CD14-positive monocyte (primary cell): ENCODE results near the gene FOXJ3. TPM values are rescaled to one million over a fixed set of nuclear protein-coding genes. Genes with fewer than 3 reads are reported as not detected.
A peak's percentile ranks its signal among the peaks of the same experiment; 100 is the strongest.

Experiments
- DNase-seq, 3 donors: peaks; one replicate each; pipeline ENCODE4 v3.0.0-alpha.2; 2011 to 2022
- H2AFZ ChIP-seq: 2 replicates; pipeline ENCODE4 v1.6.0; 2012; ENCODE audit warnings: mild to moderate bottlenecking, low read depth, low read length, inconsistent platforms; ENCODE audit not compliant: insufficient read depth, poor library complexity, severe bottlenecking
- H3K27ac ChIP-seq, 2 donors: 1 replicate in 1 of 2; 2 replicates in 1 of 2; pipeline ENCODE4 v1.5.1; 2012 to 2013; ENCODE audit warnings: low read length in 2 of 2, control low read depth in 1 of 2, inconsistent platforms in 1 of 2, low read depth in 1 of 2, mild to moderate bottlenecking in 1 of 2
- H3K27me3 ChIP-seq, 2 donors: one replicate each; pipeline versions ENCODE4 v1.6.0 to v1.6.1; 2011 to 2013; ENCODE audit warnings: low read length in 2 of 2; ENCODE audit not compliant: control insufficient read depth in 2 of 2, insufficient read depth in 2 of 2
- H3K36me3 ChIP-seq, 2 donors: replicated peaks in 1 of 2; 1 replicate in 1 of 2; 2 replicates in 1 of 2; pipeline versions ENCODE4 v1.5.1 to v1.6.1; 2012 to 2013; ENCODE audit warnings: low read length in 2 of 2, control low read depth in 1 of 2, inconsistent platforms in 1 of 2, mild to moderate bottlenecking in 1 of 2; ENCODE audit not compliant: insufficient read depth in 2 of 2, control insufficient read depth in 1 of 2
- H3K4me1 ChIP-seq, 2 donors: 1 replicate in 1 of 2; 2 replicates in 1 of 2; pipeline versions ENCODE4 v1.5.1 to v1.6.1; 2012 to 2013; ENCODE audit warnings: low read length in 2 of 2, control low read depth in 1 of 2, inconsistent platforms in 1 of 2, mild to moderate bottlenecking in 1 of 2, moderate library complexity in 1 of 2; ENCODE audit not compliant: insufficient read depth in 2 of 2, control insufficient read depth in 1 of 2
- H3K4me2 ChIP-seq: replicated peaks from 2 replicates; pipeline ENCODE3; 2012; ENCODE audit warnings: low read length, moderate library complexity, mild to moderate bottlenecking; ENCODE audit not compliant: poor library complexity, severe bottlenecking; ENCODE audit errors: extremely low read depth
- H3K4me3 ChIP-seq, 3 experiments: fragments of 200-600 bp in 1 of 3; sonication (generic) in 1 of 3; replicated peaks in 1 of 3; 1 replicate in 2 of 3; 2 replicates in 1 of 3; pipeline ENCODE4 v1.5.1; 2011 to 2013; ENCODE audit warnings: low read length in 3 of 3, mild to moderate bottlenecking in 3 of 3, control low read depth in 2 of 3, low read depth in 2 of 3, inconsistent platforms in 1 of 3, moderate library complexity in 1 of 3
- H3K79me2 ChIP-seq: 2 replicates; pipeline ENCODE4 v1.6.0; 2012; ENCODE audit warnings: mild to moderate bottlenecking, control low read depth, inconsistent platforms, low read length, moderate library complexity; ENCODE audit not compliant: insufficient read depth
- H3K9ac ChIP-seq: 2 replicates; pipeline ENCODE4 v1.6.0; 2017; ENCODE audit warnings: low read length, mild to moderate bottlenecking; ENCODE audit not compliant: insufficient read depth, poor library complexity, severe bottlenecking
- H3K9me3 ChIP-seq, 2 donors: replicated peaks in 1 of 2; 1 replicate in 1 of 2; 2 replicates in 1 of 2; pipeline versions ENCODE4 v1.5.1 to v1.6.1; 2012 to 2013; ENCODE audit warnings: low read length in 2 of 2, control low read depth in 1 of 2; ENCODE audit not compliant: control insufficient read depth in 1 of 2, insufficient read depth in 1 of 2
- H4K20me1 ChIP-seq: 2 replicates; pipeline ENCODE4 v1.6.0; 2012; ENCODE audit warnings: mild to moderate bottlenecking, low read length, control low read depth, moderate library complexity; ENCODE audit not compliant: insufficient read depth
- H3K27ac Mint-ChIP-seq, 7 donors: one replicate each; pipeline ENCODE4 v1.8.0; 2020; ENCODE audit warnings: mild to moderate bottlenecking in 7 of 7, mixed read lengths in 7 of 7, moderate library complexity in 6 of 7, inconsistent platforms in 2 of 7
- H3K27me3 Mint-ChIP-seq, 3 donors: one replicate each; pipeline ENCODE4 v1.8.0; 2021 to 2022; ENCODE audit warnings: low read depth in 3 of 3, mild to moderate bottlenecking in 3 of 3, mixed read lengths in 3 of 3, moderate library complexity in 3 of 3, inconsistent platforms in 1 of 3
- H3K36me3 Mint-ChIP-seq, 2 donors: one replicate each; pipeline ENCODE4 v1.8.0; 2020; ENCODE audit warnings: mixed read lengths in 2 of 2, inconsistent platforms in 1 of 2, mild to moderate bottlenecking in 1 of 2
- H3K4me1 Mint-ChIP-seq: one replicate; pipeline ENCODE4 v1.8.0; 2020; ENCODE audit warnings: mild to moderate bottlenecking, mixed read lengths
- H3K4me3 Mint-ChIP-seq, 2 donors: one replicate each; pipeline ENCODE4 v1.8.0; 2020; ENCODE audit warnings: mild to moderate bottlenecking in 2 of 2, mixed read lengths in 2 of 2, moderate library complexity in 1 of 2
- H3K9me3 Mint-ChIP-seq, 7 donors: one replicate each; pipeline ENCODE4 v1.8.0; 2020 to 2022; ENCODE audit warnings: mixed read lengths in 7 of 7, mild to moderate bottlenecking in 6 of 7, moderate library complexity in 6 of 7, inconsistent platforms in 2 of 7
- CTCF ChIP-seq: fragments of 200-600 bp; IDR thresholded peaks from one replicate; pipeline ENCODE4 v1.8.0; 2022; ENCODE audit warnings: antibody characterized with exemption, mild to moderate bottlenecking
- WGBS: methylation state at CpG from one replicate; pipeline ENCODE4 v1.1.5; 2013; ENCODE audit warnings: missing lambda C conversion rate; ENCODE audit not compliant: insufficient coverage; 5-methylcytosine and 5-hydroxymethylcytosine counted together
- intact Hi-C, 2 donors: fragments of 100-400 bp; cut with micrococcal nuclease; formaldehyde crosslinking; loops; one replicate each; pipeline versions ENCODE4 v1.15.0 to v1.15.1; 2023
- polyA plus RNA-seq, 3 donors: library from polyadenylated mRNA; depleted of rRNA in 1 of 3; unstranded in 2 of 3; stranded (reverse) in 1 of 3; fragments of 300-500 nt in 2 of 3; fragments of >200 nt in 1 of 3; fragmentation: Illumina TruSeq in 2 of 3; gene quantifications; 1 replicate in 2 of 3; 2 replicates in 1 of 3; pipeline ENCODE4 v1.2.3, GENCODE V29; 2012 to 2021

The FOXJ3 gene
- polyA plus RNA-seq, 3 donors: 10.2 to 18.5 (median 18.4) TPM

GRCh38 chr1:42173961-42174735 is 160.9 kb downstream of the FOXJ3 start:
- Mint-ChIP-seq H3K36me3 (peaks cover 4 to 11% of the 10 kb centered on the region in 2 donors), H3K4me3 (no peak overlapping the region), H3K27me3 (peaks cover 0 to 3% (median 1%) of the 10 kb centered on the region in 3 donors), H3K4me1 (no peaks in the 10 kb centered on the region), H3K27ac (no peak overlapping the region), H3K9me3 (no peaks in the 10 kb centered on the region)
- no peaks in the 10 kb centered on the region for H3K4me1 ChIP-seq
- no peaks in the 10 kb centered on the region for H3K79me2 ChIP-seq
- no peaks in the 10 kb centered on the region for H4K20me1 ChIP-seq
- no peak overlapping the region for H3K4me3 ChIP-seq
- H3K27me3 ChIP-seq: no peaks in the 10 kb centered on the region
- no peak overlapping the region for H3K4me2 ChIP-seq
- no peak for TF ChIP-seq CTCF
- no peak overlapping the region for H3K9ac ChIP-seq
- H3K27ac ChIP-seq: no peak overlapping the region
- peaks cover 0 to 28% of the 10 kb centered on the region in 2 donors for H3K36me3 ChIP-seq
- WGBS: 97% methylated on average over 4 of the region's 8 CpGs
- no peak overlapping the region for H2AFZ ChIP-seq
- intact Hi-C loops: loop anchor here (2.0 to 10.0 kb wide), 2 partner anchors 599 kb away; no protein-coding TSS in a partner anchor
- no peaks in the 10 kb centered on the region for H3K9me3 ChIP-seq
- no peak for DNase-seq

- peak; percentile 98 for TF ChIP-seq CTCF
- WGBS: 66% methylated on average over 6 of the region's 9 CpGs
- no peak overlapping the region for H2AFZ ChIP-seq
- peak; percentile 23 to 45 (median 43) for DNase-seq
- peaks cover 0 to 20% of the 10 kb centered on the region in 2 donors for H3K36me3 ChIP-seq
- H3K79me2 ChIP-seq: no peaks in the 10 kb centered on the region
- H3K4me3 ChIP-seq: no peak overlapping the region
- H3K36me3 Mint-ChIP-seq: peaks cover 4 to 10% of the 10 kb centered on the region in 2 donors
- peaks cover 5% of the 10 kb centered on the region for H3K4me1 Mint-ChIP-seq
- H3K9me3 ChIP-seq: no peaks in the 10 kb centered on the region
- no peak overlapping the region for H3K9ac ChIP-seq
- peaks cover 0 to 2% (median 1%) of the 10 kb centered on the region in 3 donors for H3K27me3 Mint-ChIP-seq
- H3K4me2 ChIP-seq: no peak overlapping the region
- H3K9me3 Mint-ChIP-seq: no peaks in the 10 kb centered on the region
- intact Hi-C loops: loop anchor here (2.0 to 10.0 kb wide), 2 partner anchors 599 kb away; no protein-coding TSS in a partner anchor
- no peak overlapping the region for H3K4me3 Mint-ChIP-seq
- no peak overlapping the region for H3K27ac Mint-ChIP-seq
- no peaks in the 10 kb centered on the region for H3K27me3 ChIP-seq
- no peaks in the 10 kb centered on the region for H4K20me1 ChIP-seq
- H3K4me1 ChIP-seq: peaks cover 2 to 6% of the 10 kb centered on the region in 2 donors
- no peak overlapping the region for H3K27ac ChIP-seq
These were observed 161.7 kb downstream of the FOXJ3 start for GRCh38 chr1:42173155-42173933.
